ENCODE measurements around the gene CANX. TPM values are rescaled to one million over a fixed set of nuclear protein-coding genes. Genes with fewer than 3 reads are reported as not detected.

CANX gene
- total and polyA plus RNA-seq, 2 of the 13 experiments (the other 11 are each of a cell fraction or from before 2014, with no cell fraction given): 477 to 680 TPM

GRCh38 chr5:179697993-179698934, 503 bp upstream of the CANX start (continued):
- TF ChIP-seq ZNF687 (CRISPR knock-in tag; IDR thresholded peaks at IDR 0.05) (peak; percentile 91), KLF15 (CRISPR knock-in tag; IDR thresholded peaks at IDR 0.05; ENCODE audit: borderline replicate concordance) (no peak), TCF7L2 (IDR thresholded peaks at IDR 0.05; ENCODE audit: low read depth, low read length) (no peak), CREB3 (CRISPR knock-in tag; IDR thresholded peaks at IDR 0.05) (no peak), ZNF598 (CRISPR knock-in tag; IDR thresholded peaks at IDR 0.05; ENCODE audit: borderline replicate concordance) (no peak; the same call in 1 of the 2 replicates), HOXA3 (CRISPR knock-in tag; IDR thresholded peaks at IDR 0.05) (peak; percentile 76), BRD4 (CRISPR knock-in tag; IDR thresholded peaks at IDR 0.05) (peak; percentile 91), SETDB1 (CRISPR knock-in tag; IDR thresholded peaks at IDR 0.05; ENCODE audit: borderline replicate concordance) (no peak), ZNF670 (CRISPR knock-in tag; IDR thresholded peaks at IDR 0.05; ENCODE audit: borderline replicate concordance) (peak; percentile 97), SMAD1 (CRISPR knock-in tag; IDR thresholded peaks at IDR 0.05; ENCODE audit: borderline replicate concordance, low read depth) (no peak; the same call in 1 of the 2 replicates), ZNF597 (CRISPR knock-in tag; IDR thresholded peaks at IDR 0.05) (no peak), ZNF124 (CRISPR knock-in tag; IDR thresholded peaks at IDR 0.05) (peak; percentile 13; the same call in 1 of the 2 replicates), TMF1 (CRISPR knock-in tag; IDR thresholded peaks at IDR 0.05; ENCODE audit: low read depth) (peak; percentile 41; the same call in 1 of the 2 replicates), E2F2 (CRISPR knock-in tag; IDR thresholded peaks at IDR 0.05; ENCODE audit: borderline replicate concordance) (no peak), ZFP82 (CRISPR knock-in tag; IDR thresholded peaks at IDR 0.05; ENCODE audit: borderline replicate concordance) (peak; percentile 87), ZNF605 (CRISPR knock-in tag; IDR thresholded peaks at IDR 0.05) (no peak), TRAFD1 (CRISPR knock-in tag; IDR thresholded peaks at IDR 0.05; ENCODE audit: borderline replicate concordance) (no peak), ZNF629 (CRISPR knock-in tag; conservative IDR thresholded peaks at IDR 0.05) (peak; percentile 34; the same call in 1 of the 2 replicates), SNAPC2 (CRISPR knock-in tag; IDR thresholded peaks at IDR 0.05) (no peak)

All from HepG2 (cell line).